GM11168 (cell line): ENCODE measurements around the gene ZNF583.

Source experiments
- in situ Hi-C: fragments of 300-500 bp; cut with MboI; formaldehyde crosslinking; loops from one replicate; pipeline ENCODE4 v1.12.0; 2022; ENCODE audit warnings: low sequenced_read_pairs; ENCODE audit not compliant: unreplicated experiment

Gene ZNF583

DNA sequence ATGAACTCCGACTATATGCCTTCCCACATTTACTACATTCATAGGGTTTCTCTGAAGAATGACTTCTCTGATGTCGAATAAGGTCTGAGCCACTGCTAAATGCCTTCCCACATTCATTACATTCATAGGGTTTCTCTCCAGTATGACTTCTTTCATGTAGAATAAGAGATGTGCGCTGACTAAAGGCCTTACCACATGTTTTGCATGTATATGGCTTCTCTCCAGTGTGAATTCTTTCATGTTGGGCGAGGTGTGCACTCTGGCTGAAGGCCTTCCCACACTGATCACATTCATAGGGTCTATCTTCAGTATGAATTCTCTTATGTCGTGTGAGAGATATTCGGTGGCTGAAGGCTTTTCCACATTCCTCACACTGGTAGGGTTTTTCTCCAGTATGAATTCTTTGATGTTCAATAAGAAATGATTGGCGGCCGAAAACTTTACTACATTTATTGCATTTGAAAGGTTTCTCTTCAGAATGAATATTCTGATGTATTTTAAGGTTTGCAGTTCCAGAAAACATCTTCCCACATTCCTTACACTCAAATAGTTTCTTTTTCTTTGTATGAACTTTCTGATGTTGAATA is 37.2 kb downstream of the ZNF583 start:
- in situ Hi-C loops = no loop called here

DNA sequence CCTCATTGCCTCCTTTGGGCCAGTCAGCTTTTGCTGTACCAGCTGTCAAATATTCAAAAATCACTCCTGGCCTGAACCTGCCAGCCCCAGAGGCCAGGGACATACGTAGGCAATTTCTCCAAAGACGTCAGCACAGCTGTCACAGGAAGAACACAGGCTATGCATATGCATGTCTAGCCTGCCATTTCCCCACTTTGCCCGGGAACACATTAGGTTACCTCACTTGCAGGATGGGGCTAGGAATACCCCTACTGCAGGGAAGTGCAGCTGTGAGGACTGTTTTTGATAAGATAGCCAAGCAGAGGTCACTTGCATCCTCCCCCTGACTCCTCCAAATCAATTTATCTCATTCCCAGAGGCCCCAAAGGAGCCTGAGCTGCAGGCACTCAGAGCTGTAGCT is 70.2 kb downstream of the ZNF583 start:
- in situ Hi-C loops = no loop called here

DNA sequence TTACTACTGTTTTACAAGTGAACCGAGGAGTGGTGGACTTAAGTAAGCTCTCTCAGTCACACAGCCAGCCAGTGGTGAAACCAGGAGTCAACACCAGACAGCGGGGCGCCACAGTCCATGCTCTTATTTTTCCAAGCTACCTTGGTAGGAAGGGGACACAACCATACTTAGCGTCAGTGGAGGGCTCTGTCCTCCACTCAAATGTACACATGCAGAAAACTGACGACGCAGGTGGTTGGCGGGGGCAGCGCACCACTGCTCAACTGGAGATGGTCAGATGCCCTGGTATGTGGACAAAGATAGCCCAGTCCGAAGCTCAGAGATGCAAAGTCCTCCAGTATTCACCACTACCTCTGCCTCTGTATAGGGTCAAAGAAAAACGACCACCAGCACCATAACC is 72.0 kb downstream of the ZNF583 start:
- in situ Hi-C loops = no loop called here
